ENCODE results near the gene TLR6. TPM values are rescaled to one million over a fixed set of nuclear protein-coding genes. Genes with fewer than 3 reads are reported as not detected.

TLR6 gene
- total and polyA plus RNA-seq, 4 donors: 0.26 to 2.1 (median 1.3) TPM

DNA sequence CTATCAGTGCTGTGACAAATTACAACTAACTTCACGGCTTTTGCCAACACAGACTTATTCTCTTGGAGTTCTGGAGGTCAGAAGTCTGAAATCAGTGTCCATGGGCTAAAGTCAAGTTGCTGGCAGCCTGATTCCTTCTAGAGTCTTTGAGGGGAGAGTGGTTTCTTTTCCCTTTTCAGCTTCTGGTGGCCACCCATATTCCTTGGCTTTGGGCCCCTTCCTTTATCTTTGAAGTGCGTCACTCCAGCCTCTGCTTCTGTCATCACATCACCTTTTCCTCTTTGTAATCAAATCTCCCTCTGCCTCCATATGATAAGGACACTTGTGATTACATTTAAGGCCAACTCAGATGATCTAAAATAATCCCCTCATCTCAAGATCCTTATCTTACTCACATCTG lies 20.0 kb upstream of the TLR6 start:
- DNase-seq (ENCODE audit: low spot score): no peak
- Histone ChIP-seq H3K27ac (ENCODE audit: low read depth in 1 of 2, low read length in 2 of 2) (no peak overlapping the region), H3K4me3 (ENCODE audit: low read depth in 1 of 3, low read length in 3 of 3) (no peak overlapping the region), H3K9ac (ENCODE audit: low read depth in 1 of 2, low read length in 2 of 2) (no peak overlapping the region), H3K4me1 (ENCODE audit: control insufficient read depth in 4 of 4, insufficient read depth in 4 of 4, low read length in 3 of 4) (peaks cover 5 to 31% (median 18%) of the 10 kb centered on the region in 4 donors), H3K36me3 (ENCODE audit: control insufficient read depth in 4 of 4, insufficient read depth in 3 of 4, low read depth in 1 of 4, low read length in 3 of 4) (peaks cover 4 to 22% (median 14%) of the 10 kb centered on the region in 4 donors), H3K9me3 (ENCODE audit: control insufficient read depth in 4 of 4, low read length in 3 of 4) (no peaks in the 10 kb centered on the region), H3K27me3 (ENCODE audit: control insufficient read depth in 4 of 4, insufficient read depth in 4 of 4, low read length in 3 of 4) (no peaks in the 10 kb centered on the region)
- 82% methylated on average over 2 of the region's 2 CpGs for WGBS
- TF ChIP-seq HNF4A (conservative IDR thresholded peaks at IDR 0.05): no peak
- TF ChIP-seq EGR1 (IDR thresholded peaks at IDR 0.05; ENCODE audit: low read depth in 2 of 2): no peak
- no peak for TF ChIP-seq JUND (IDR thresholded peaks at IDR 0.05)
- TF ChIP-seq YY1 (IDR thresholded peaks at IDR 0.05): no peak
- no peak for TF ChIP-seq ATF3 (IDR thresholded peaks at IDR 0.05)
- TF ChIP-seq, protein P1, sequence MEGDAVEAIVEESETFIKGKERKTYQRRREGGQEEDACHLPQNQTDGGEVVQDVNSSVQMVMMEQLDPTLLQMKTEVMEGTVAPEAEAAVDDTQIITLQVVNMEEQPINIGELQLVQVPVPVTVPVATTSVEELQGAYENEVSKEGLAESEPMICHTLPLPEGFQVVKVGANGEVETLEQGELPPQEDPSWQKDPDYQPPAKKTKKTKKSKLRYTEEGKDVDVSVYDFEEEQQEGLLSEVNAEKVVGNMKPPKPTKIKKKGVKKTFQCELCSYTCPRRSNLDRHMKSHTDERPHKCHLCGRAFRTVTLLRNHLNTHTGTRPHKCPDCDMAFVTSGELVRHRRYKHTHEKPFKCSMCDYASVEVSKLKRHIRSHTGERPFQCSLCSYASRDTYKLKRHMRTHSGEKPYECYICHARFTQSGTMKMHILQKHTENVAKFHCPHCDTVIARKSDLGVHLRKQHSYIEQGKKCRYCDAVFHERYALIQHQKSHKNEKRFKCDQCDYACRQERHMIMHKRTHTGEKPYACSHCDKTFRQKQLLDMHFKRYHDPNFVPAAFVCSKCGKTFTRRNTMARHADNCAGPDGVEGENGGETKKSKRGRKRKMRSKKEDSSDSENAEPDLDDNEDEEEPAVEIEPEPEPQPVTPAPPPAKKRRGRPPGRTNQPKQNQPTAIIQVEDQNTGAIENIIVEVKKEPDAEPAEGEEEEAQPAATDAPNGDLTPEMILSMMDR (IDR thresholded peaks at IDR 0.05; ENCODE audit: low read depth, low read length, missing input control): no peak
- no peak for TF ChIP-seq GABPA (IDR thresholded peaks at IDR 0.05 in 1 of 2, conservative IDR thresholded peaks at IDR 0.05 in 1 of 2)
- TF ChIP-seq, protein P2, sequence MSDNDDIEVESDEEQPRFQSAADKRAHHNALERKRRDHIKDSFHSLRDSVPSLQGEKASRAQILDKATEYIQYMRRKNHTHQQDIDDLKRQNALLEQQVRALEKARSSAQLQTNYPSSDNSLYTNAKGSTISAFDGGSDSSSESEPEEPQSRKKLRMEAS (IDR thresholded peaks at IDR 0.05): no peak
- no peak for TF ChIP-seq ZBTB33 (IDR thresholded peaks at IDR 0.05)
- no peak for TF ChIP-seq SP1 (IDR thresholded peaks at IDR 0.05)

GRCh38 chr4:38873290-38873944 lies 16.8 kb upstream of the TLR6 start:
- Histone ChIP-seq H3K36me3 (ENCODE audit: control insufficient read depth in 4 of 4, insufficient read depth in 3 of 4, low read depth in 1 of 4, low read length in 3 of 4) (peaks cover 0 to 17% (median 7%) of the 10 kb centered on the region in 4 donors), H3K9ac (ENCODE audit: low read depth in 1 of 2, low read length in 2 of 2) (peak overlapping the region in 1 of 2 donors; percentile 17), H3K27me3 (ENCODE audit: control insufficient read depth in 4 of 4, insufficient read depth in 4 of 4, low read length in 3 of 4) (no peaks in the 10 kb centered on the region), H3K9me3 (ENCODE audit: control insufficient read depth in 4 of 4, low read length in 3 of 4) (no peaks in the 10 kb centered on the region), H3K4me1 (ENCODE audit: control insufficient read depth in 4 of 4, insufficient read depth in 4 of 4, low read length in 3 of 4) (peaks cover 7 to 54% (median 34%) of the 10 kb centered on the region in 4 donors), H3K27ac (ENCODE audit: low read depth in 1 of 2, low read length in 2 of 2) (peak overlapping the region; percentile 77 to 84), H3K4me3 (ENCODE audit: low read depth in 1 of 3, low read length in 3 of 3) (no peak overlapping the region)
- 63% methylated on average over 5 of the region's 5 CpGs for WGBS
- TF ChIP-seq FOXA2 (IDR thresholded peaks at IDR 0.05) (no peak), HNF4G (IDR thresholded peaks at IDR 0.05) (no peak), GABPA (IDR thresholded peaks at IDR 0.05 in 1 of 2, conservative IDR thresholded peaks at IDR 0.05 in 1 of 2) (no peak), FOXA1 (IDR thresholded peaks at IDR 0.05) (no peak), JUND (IDR thresholded peaks at IDR 0.05) (no peak), HNF4A (conservative IDR thresholded peaks at IDR 0.05) (no peak), YY1 (IDR thresholded peaks at IDR 0.05) (no peak)
- TF ChIP-seq, protein P1 (IDR thresholded peaks at IDR 0.05; ENCODE audit: low read depth, low read length, missing input control): no peak
- no peak for DNase-seq (ENCODE audit: low spot score)
